Uterus (tissue), 4 donors: ENCODE measurements around the gene DMAP1. TPM values are rescaled to one million over a fixed set of nuclear protein-coding genes. Genes with fewer than 3 reads are reported as not detected.

Experiments
- DNase-seq, 2 donors: peaks; one replicate each; pipeline ENCODE4 v3.0.0-alpha.2; 2019 to 2020
- H3K27ac ChIP-seq, 2 donors: fragments of 200-600 bp; sonication (generic); 1 replicate in 1 of 2; 2 replicates in 1 of 2; pipeline ENCODE4 v1.5.1; 2016 to 2018
- H3K27me3 ChIP-seq, 2 donors: fragments of 200-600 bp; sonication (generic); one replicate each; pipeline ENCODE4 v1.5.1; 2018 to 2019; ENCODE audit warnings: control low read depth in 1 of 2
- H3K36me3 ChIP-seq, 2 donors: fragments of 200-600 bp; sonication (generic); one replicate each; pipeline ENCODE4 v1.5.1; 2019; ENCODE audit warnings: control low read depth in 1 of 2
- H3K4me1 ChIP-seq, 2 donors: fragments of 200-600 bp; sonication (generic); one replicate each; pipeline ENCODE4 v1.5.1; 2018 to 2019; ENCODE audit warnings: control low read depth in 1 of 2
- H3K4me3 ChIP-seq, 2 donors: fragments of 200-600 bp; sonication (generic); 1 replicate in 1 of 2; 2 replicates in 1 of 2; pipeline ENCODE4 v1.5.1; 2018 to 2019; ENCODE audit warnings: mild to moderate bottlenecking in 1 of 2
- H3K9me3 ChIP-seq, 2 donors: fragments of 200-600 bp; sonication (generic); one replicate each; pipeline ENCODE4 v1.5.1; 2019; ENCODE audit warnings: control low read depth in 1 of 2
- CTCF ChIP-seq, 4 experiments: fragments of 200-600 bp in 2 of 4; fragments of 450-650 bp in 2 of 4; sonication (generic) in 2 of 4; IDR thresholded peaks; one replicate each; pipeline ENCODE4 v1.5.1; 2016 to 2019; ENCODE audit warnings: antibody characterized with exemption in 4 of 4, mild to moderate bottlenecking in 2 of 4, moderate library complexity in 1 of 4
- POLR2A ChIP-seq, 2 donors: fragments of 450-650 bp; IDR thresholded peaks; one replicate each; pipeline ENCODE4 v1.6.1; 2016; ENCODE audit warnings: antibody characterized with exemption in 2 of 2, mild to moderate bottlenecking in 1 of 2, moderate library complexity in 1 of 2
- intact Hi-C: fragments of 100-400 bp; cut with DNase I; formaldehyde crosslinking; loops from one replicate; pipeline ENCODE4 v1.15.1; 2023; ENCODE audit warnings: low total_unique reads
- total RNA-seq, 4 donors: library from RNA; depleted of rRNA in 3 of 4; stranded (reverse); fragments of >200 nt in 3 of 4; gene quantifications; one replicate each; pipeline versions ENCODE4 v1.1.0 to v1.2.4, GENCODE V29; 2014 to 2023
- donor health status: DM: yes; HTN: yes; CAD: no.

The DMAP1 gene
- total RNA-seq, 4 donors from 2014 or later, result 11.0 to 46.0 (median 25.3) TPM

- intact Hi-C loops, result no loop called here
- TF ChIP-seq POLR2A (IDR thresholded peaks at IDR 0.05) (no peak), CTCF (IDR thresholded peaks at IDR 0.05) (no peak)
- H3K27me3 ChIP-seq, result no peaks in the 10 kb centered on the region
- H3K27ac ChIP-seq, result no peak overlapping the region
- H3K9me3 ChIP-seq, result no peaks in the 10 kb centered on the region
- H3K4me1 ChIP-seq, result peaks cover 7 to 20% of the 10 kb centered on the region in 2 donors
- no peak for DNase-seq
- H3K36me3 ChIP-seq, result no peaks in the 10 kb centered on the region
- H3K4me3 ChIP-seq, result no peak overlapping the region
These were observed 23.4 kb downstream of the DMAP1 start for GRCh38 chr1:44236490-44237272.

- peak; percentile 91 to 92 for DNase-seq
- Histone ChIP-seq H3K27me3 (no peaks in the 10 kb centered on the region), H3K36me3 (no peaks in the 10 kb centered on the region), H3K4me1 (peaks cover 7 to 20% of the 10 kb centered on the region in 2 donors), H3K4me3 (no peak overlapping the region), H3K9me3 (no peaks in the 10 kb centered on the region), H3K27ac (peak overlapping the region; percentile 81)
- intact Hi-C loops, result no loop called here
- TF ChIP-seq CTCF (IDR thresholded peaks at IDR 0.05) (peak; percentile 75 to 86 (median 78)), POLR2A (IDR thresholded peaks at IDR 0.05) (no peak)
These were observed 24.6 kb downstream of the DMAP1 start for GRCh38 chr1:44237721-44238457.

GRCh38 chr1:44238660-44239059, 25.4 kb downstream of the DMAP1 start:
- H3K4me3 ChIP-seq, result no peak overlapping the region
- DNase-seq, result no peak
- peaks cover 7 to 20% of the 10 kb centered on the region in 2 donors for H3K4me1 ChIP-seq
- H3K27ac ChIP-seq, result peak overlapping the region; percentile 81
- no peak for TF ChIP-seq CTCF (IDR thresholded peaks at IDR 0.05)
- TF ChIP-seq POLR2A (IDR thresholded peaks at IDR 0.05), result no peak
- H3K27me3 ChIP-seq, result no peaks in the 10 kb centered on the region
- intact Hi-C loops, result no loop called here
- no peaks in the 10 kb centered on the region for H3K9me3 ChIP-seq
- H3K36me3 ChIP-seq, result no peaks in the 10 kb centered on the region

- H3K4me3 ChIP-seq, result no peak overlapping the region
- peak; percentile 68 to 72 for DNase-seq
- no peaks in the 10 kb centered on the region for H3K9me3 ChIP-seq
- H3K27ac ChIP-seq, result peak overlapping the region; percentile 81
- no peaks in the 10 kb centered on the region for H3K27me3 ChIP-seq
- no peaks in the 10 kb centered on the region for H3K36me3 ChIP-seq
- intact Hi-C loops, result no loop called here
- TF ChIP-seq CTCF (IDR thresholded peaks at IDR 0.05) (peak; percentile 12 to 48 (median 32)), POLR2A (IDR thresholded peaks at IDR 0.05) (no peak)
- peaks cover 7 to 20% of the 10 kb centered on the region in 2 donors for H3K4me1 ChIP-seq
These were observed 26.2 kb downstream of the DMAP1 start for GRCh38 chr1:44239331-44239960.
